SK-N-SH treated with all-trans-retinoic acid at 6 μM for 48 hours (cell line): ENCODE data around the gene RAP2B.

Experiments
- ATAC-seq: fragments of 200-7000 bp; cut with Tn5 transposase; 3 replicates; pipeline ENCODE4 v1.9.1; 2020; ENCODE audit warnings: mild to moderate bottlenecking, moderate library complexity
- ARNTL ChIP-seq: fragments of 450-650 bp; formaldehyde crosslinking; IDR thresholded peaks from 2 replicates; pipeline ENCODE4 v1.5.0; 2020; ENCODE audit warnings: low read depth, mild to moderate bottlenecking, moderate library complexity, borderline replicate concordance
- BACH2 ChIP-seq: fragments of 250-450 bp; sonication (Bioruptor Pico); IDR thresholded peaks from 2 replicates; pipeline ENCODE4 v1.9.0; 2021; ENCODE audit warnings: mild to moderate bottlenecking, borderline replicate concordance
- ESRRG ChIP-seq: fragments of 250-450 bp; sonication (Bioruptor Pico); IDR thresholded peaks from 2 replicates; pipeline ENCODE4 v1.6.1; 2021; ENCODE audit warnings: mild to moderate bottlenecking
- GLIS3 ChIP-seq: fragments of 250-450 bp; sonication (Bioruptor Pico); IDR thresholded peaks from 2 replicates; pipeline ENCODE4 v1.5.0; 2020; ENCODE audit warnings: mild to moderate bottlenecking, moderate library complexity
- ISL1 ChIP-seq: fragments of 250-450 bp; sonication (Bioruptor Pico); IDR thresholded peaks from 2 replicates; pipeline ENCODE4 v2.1.2; 2022; ENCODE audit warnings: mild to moderate bottlenecking, moderate library complexity
- PPARA ChIP-seq: fragments of 250-450 bp; sonication (Bioruptor Pico); IDR thresholded peaks from 2 replicates; pipeline ENCODE4 v1.5.0; 2020; ENCODE audit warnings: mild to moderate bottlenecking, borderline replicate concordance
- SNAI2 ChIP-seq: fragments of 250-450 bp; sonication (Bioruptor Pico); IDR thresholded peaks from 2 replicates; pipeline ENCODE4 v1.5.0; 2020; ENCODE audit warnings: mild to moderate bottlenecking, moderate library complexity
- ZC3H10 ChIP-seq: fragments of 250-450 bp; sonication (Bioruptor Pico); IDR thresholded peaks from 2 replicates; pipeline ENCODE4 v1.5.1; 2021; ENCODE audit warnings: mild to moderate bottlenecking, moderate library complexity
- ZFP3 ChIP-seq: fragments of 250-450 bp; sonication (Bioruptor Pico); IDR thresholded peaks from 2 replicates; pipeline ENCODE4 v1.5.0; 2020; ENCODE audit warnings: mild to moderate bottlenecking, moderate library complexity
- ZFP30 ChIP-seq: fragments of 450-650 bp; formaldehyde crosslinking; IDR thresholded peaks from 2 replicates; pipeline ENCODE4 v1.5.0; 2022; ENCODE audit warnings: mild to moderate bottlenecking, moderate library complexity
- ZNF565 ChIP-seq: fragments of 450-650 bp; formaldehyde crosslinking; conservative IDR thresholded peaks from 2 replicates; pipeline ENCODE4 v1.5.0; 2020; ENCODE audit warnings: low read depth, mild to moderate bottlenecking, moderate library complexity
- ZNF70 ChIP-seq: fragments of 450-650 bp; formaldehyde crosslinking; IDR thresholded peaks from 2 replicates; pipeline ENCODE4 v1.5.0; 2020; ENCODE audit warnings: mild to moderate bottlenecking, moderate library complexity
- TF ChIP-seq, protein P1 (sequence below): fragments of 250-450 bp; sonication (Bioruptor Pico); IDR thresholded peaks from 2 replicates; pipeline ENCODE4 v1.8.0; 2021; ENCODE audit warnings: low read depth, mild to moderate bottlenecking, moderate library complexity, borderline replicate concordance
- TF ChIP-seq, protein P2 (sequence below): fragments of 250-450 bp; sonication (Bioruptor Pico); IDR thresholded peaks from 2 replicates; pipeline ENCODE4 v1.8.0; 2020; ENCODE audit warnings: mild to moderate bottlenecking, moderate library complexity, borderline replicate concordance
- TF ChIP-seq, protein P3 (sequence below): fragments of 250-450 bp; sonication (Bioruptor Pico); IDR thresholded peaks from 2 replicates; pipeline ENCODE4 v1.5.0; 2020; ENCODE audit warnings: mild to moderate bottlenecking, moderate library complexity
- TF ChIP-seq, protein P4 (sequence below): fragments of 250-450 bp; sonication (Bioruptor Pico); IDR thresholded peaks from 2 replicates; pipeline ENCODE4 v1.5.1; 2021; ENCODE audit warnings: mild to moderate bottlenecking, moderate library complexity

The RAP2B gene

DNA sequence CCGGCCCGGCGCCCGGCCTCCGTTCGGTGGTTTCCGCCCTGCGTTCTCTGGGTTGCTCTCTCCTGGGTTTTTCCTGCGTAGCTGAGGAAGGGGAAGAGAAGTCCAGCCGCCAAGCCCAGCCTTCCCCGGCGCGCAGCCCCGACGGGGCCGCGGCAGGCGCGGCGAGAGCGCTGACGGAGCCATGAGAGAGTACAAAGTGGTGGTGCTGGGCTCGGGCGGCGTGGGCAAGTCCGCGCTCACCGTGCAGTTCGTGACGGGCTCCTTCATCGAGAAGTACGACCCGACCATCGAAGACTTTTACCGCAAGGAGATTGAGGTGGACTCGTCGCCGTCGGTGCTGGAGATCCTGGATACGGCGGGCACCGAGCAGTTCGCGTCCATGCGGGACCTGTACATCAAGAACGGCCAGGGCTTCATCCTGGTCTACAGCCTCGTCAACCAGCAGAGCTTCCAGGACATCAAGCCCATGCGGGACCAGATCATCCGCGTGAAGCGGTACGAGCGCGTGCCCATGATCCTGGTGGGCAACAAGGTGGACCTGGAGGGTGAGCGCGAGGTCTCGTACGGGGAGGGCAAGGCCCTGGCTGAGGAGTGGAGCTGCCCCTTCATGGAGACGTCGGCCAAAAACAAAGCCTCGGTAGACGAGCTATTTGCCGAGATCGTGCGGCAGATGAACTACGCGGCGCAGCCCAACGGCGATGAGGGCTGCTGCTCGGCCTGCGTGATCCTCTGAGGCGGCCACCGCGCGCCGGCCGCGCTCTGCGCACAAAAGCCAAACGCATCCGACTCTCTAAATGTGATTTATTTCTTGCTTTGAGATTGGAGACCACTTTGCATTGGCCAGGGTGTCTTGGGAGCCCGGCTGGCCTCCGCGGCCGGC lies 727 bp downstream of the RAP2B start (continued):
- TF ChIP-seq, protein P1, sequence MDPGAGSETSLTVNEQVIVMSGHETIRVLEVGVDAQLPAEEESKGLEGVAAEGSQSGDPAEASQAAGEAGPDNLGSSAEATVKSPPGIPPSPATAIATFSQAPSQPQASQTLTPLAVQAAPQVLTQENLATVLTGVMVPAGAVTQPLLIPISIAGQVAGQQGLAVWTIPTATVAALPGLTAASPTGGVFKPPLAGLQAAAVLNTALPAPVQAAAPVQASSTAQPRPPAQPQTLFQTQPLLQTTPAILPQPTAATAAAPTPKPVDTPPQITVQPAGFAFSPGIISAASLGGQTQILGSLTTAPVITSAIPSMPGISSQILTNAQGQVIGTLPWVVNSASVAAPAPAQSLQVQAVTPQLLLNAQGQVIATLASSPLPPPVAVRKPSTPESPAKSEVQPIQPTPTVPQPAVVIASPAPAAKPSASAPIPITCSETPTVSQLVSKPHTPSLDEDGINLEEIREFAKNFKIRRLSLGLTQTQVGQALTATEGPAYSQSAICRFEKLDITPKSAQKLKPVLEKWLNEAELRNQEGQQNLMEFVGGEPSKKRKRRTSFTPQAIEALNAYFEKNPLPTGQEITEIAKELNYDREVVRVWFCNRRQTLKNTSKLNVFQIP: no peak
- TF ChIP-seq PPARA (no peak), BACH2 (CRISPR knock-in tag) (no peak), ISL1 (CRISPR knock-in tag) (no peak)

DNA sequence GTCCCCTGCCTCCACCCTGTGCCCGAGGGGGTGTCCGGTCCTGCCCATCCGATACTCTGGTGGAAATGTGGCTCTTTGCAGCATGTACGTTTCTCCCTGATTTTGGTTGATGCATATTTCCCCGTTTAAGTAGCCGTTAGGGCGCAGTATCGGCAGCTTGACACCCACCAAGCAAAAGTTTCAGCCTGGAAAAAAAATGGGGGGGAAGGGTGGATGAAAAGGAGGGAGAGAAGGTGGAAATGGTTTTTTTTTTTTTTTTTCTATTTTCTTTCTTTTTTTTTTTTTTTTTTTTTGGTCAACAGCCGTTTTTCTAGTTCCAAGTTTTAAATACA lies 1.3 kb downstream of the RAP2B start:
- ATAC-seq: no peak
- no peak for TF ChIP-seq GLIS3 (CRISPR knock-in tag)
- no peak for TF ChIP-seq ZNF565 (CRISPR knock-in tag)

DNA sequence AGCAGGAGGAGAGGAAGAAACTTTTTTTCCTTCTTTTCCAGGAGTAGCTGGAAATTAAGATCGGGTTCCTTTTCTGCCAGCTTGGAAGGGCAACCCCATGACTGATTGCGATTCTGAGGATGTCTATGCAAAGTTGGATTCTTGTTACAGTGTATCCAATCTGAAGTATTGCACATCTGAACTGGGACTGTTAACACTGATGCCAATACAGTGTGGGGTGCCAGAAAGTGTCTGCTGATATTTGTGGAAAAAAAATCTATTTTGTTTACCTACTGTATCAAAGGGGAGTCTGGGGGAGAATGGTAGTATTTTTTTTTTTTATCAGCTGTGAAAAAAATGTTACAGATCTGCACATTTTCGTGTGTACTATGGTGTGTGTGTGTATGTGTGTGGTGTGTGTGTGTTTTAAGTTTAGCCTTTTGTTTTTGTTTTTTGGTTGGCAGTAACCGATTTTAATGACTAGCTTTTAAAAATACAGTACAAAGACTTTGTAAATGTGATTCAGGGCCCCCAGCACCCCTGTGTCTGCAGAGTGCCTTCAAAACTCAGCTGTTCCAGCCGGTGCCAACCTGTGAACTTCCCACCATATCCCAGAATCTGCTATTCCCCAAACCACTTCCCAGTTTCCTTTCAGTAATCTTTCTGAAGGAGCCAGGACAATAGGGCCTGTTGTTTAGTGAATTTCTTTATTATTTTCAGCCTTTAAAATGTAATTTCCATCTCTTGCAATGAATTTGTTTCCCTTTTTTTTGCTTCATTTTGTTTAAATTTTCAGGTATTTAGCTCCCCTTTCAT lies 1.9 kb downstream of the RAP2B start:
- ATAC-seq: no peak
- no peak for TF ChIP-seq ZNF70 (CRISPR knock-in tag)
- TF ChIP-seq, protein P2, sequence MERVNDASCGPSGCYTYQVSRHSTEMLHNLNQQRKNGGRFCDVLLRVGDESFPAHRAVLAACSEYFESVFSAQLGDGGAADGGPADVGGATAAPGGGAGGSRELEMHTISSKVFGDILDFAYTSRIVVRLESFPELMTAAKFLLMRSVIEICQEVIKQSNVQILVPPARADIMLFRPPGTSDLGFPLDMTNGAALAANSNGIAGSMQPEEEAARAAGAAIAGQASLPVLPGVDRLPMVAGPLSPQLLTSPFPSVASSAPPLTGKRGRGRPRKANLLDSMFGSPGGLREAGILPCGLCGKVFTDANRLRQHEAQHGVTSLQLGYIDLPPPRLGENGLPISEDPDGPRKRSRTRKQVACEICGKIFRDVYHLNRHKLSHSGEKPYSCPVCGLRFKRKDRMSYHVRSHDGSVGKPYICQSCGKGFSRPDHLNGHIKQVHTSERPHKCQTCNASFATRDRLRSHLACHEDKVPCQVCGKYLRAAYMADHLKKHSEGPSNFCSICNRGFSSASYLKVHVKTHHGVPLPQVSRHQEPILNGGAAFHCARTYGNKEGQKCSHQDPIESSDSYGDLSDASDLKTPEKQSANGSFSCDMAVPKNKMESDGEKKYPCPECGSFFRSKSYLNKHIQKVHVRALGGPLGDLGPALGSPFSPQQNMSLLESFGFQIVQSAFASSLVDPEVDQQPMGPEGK (CRISPR knock-in tag): no peak
- no peak for TF ChIP-seq ZC3H10
- TF ChIP-seq ZNF565 (CRISPR knock-in tag): no peak
- TF ChIP-seq SNAI2 (CRISPR knock-in tag): no peak
- TF ChIP-seq ARNTL (CRISPR knock-in tag): no peak
- TF ChIP-seq BACH2 (CRISPR knock-in tag): no peak
- TF ChIP-seq ISL1 (CRISPR knock-in tag): no peak
- no peak for TF ChIP-seq ESRRG
- TF ChIP-seq, protein P1: no peak
- TF ChIP-seq, protein P3, sequence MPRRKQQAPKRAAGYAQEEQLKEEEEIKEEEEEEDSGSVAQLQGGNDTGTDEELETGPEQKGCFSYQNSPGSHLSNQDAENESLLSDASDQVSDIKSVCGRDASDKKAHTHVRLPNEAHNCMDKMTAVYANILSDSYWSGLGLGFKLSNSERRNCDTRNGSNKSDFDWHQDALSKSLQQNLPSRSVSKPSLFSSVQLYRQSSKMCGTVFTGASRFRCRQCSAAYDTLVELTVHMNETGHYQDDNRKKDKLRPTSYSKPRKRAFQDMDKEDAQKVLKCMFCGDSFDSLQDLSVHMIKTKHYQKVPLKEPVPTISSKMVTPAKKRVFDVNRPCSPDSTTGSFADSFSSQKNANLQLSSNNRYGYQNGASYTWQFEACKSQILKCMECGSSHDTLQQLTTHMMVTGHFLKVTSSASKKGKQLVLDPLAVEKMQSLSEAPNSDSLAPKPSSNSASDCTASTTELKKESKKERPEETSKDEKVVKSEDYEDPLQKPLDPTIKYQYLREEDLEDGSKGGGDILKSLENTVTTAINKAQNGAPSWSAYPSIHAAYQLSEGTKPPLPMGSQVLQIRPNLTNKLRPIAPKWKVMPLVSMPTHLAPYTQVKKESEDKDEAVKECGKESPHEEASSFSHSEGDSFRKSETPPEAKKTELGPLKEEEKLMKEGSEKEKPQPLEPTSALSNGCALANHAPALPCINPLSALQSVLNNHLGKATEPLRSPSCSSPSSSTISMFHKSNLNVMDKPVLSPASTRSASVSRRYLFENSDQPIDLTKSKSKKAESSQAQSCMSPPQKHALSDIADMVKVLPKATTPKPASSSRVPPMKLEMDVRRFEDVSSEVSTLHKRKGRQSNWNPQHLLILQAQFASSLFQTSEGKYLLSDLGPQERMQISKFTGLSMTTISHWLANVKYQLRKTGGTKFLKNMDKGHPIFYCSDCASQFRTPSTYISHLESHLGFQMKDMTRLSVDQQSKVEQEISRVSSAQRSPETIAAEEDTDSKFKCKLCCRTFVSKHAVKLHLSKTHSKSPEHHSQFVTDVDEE (CRISPR knock-in tag): no peak
- no peak for TF ChIP-seq ZFP3 (CRISPR knock-in tag)
- no peak for TF ChIP-seq ZFP30 (CRISPR knock-in tag)

DNA sequence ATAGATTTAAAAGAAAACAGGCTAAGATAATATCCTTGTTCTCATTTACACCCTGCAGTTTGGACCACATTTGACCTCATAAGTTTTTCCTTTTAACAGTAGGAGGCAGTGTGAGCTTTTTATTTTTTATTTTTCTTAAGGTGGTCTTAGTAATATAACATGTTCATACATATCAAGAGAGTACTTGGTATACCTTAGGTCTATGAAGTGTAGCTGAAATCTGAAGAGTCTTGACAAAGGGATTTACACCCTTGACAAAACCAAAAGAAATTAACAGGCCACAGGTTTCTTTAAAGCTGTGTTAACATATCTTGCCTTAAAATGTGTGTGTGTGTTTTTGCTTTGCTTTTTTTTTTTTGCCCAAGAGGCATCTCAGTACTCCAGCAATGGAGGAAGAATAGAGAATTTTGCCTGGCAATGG lies 3.2 kb downstream of the RAP2B start:
- ATAC-seq: no peak
- no peak for TF ChIP-seq ISL1 (CRISPR knock-in tag)
- TF ChIP-seq, protein P4, sequence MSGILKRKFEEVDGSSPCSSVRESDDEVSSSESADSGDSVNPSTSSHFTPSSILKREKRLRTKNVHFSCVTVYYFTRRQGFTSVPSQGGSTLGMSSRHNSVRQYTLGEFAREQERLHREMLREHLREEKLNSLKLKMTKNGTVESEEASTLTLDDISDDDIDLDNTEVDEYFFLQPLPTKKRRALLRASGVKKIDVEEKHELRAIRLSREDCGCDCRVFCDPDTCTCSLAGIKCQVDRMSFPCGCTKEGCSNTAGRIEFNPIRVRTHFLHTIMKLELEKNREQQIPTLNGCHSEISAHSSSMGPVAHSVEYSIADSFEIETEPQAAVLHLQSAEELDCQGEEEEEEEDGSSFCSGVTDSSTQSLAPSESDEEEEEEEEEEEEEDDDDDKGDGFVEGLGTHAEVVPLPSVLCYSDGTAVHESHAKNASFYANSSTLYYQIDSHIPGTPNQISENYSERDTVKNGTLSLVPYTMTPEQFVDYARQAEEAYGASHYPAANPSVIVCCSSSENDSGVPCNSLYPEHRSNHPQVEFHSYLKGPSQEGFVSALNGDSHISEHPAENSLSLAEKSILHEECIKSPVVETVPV (CRISPR knock-in tag): no peak
- TF ChIP-seq BACH2 (CRISPR knock-in tag): no peak
- TF ChIP-seq, protein P3 (CRISPR knock-in tag): no peak
- TF ChIP-seq, all 23 proteins: peak for 0
